Right lung (tissue), 5 donors: Measurements from ENCODE around the gene CDKN2A. TPM values are rescaled to one million over a fixed set of nuclear protein-coding genes. Genes with fewer than 3 reads are reported as not detected.
"Not testable (repeated sequence)": the region's sequence is repeated elsewhere in the genome, so short reads cannot be mapped to it uniquely, and the experiment has no call there.

Experiments
- DNase-seq, 2 donors: peaks; one replicate each; pipeline ENCODE4 v3.0.0-alpha.2; 2013
- polyA plus RNA-seq, 5 donors: library from polyadenylated mRNA; unstranded; fragments of 120-200 nt; gene quantifications; one replicate each; pipeline versions ENCODE4 v1.2.1 to v1.2.3, GENCODE V29; 2013; ENCODE audit warnings: inconsistent platforms in 1 of 5, low replicate concordance in 1 of 5; ENCODE audit not compliant: insufficient read length in 5 of 5, insufficient read depth in 1 of 5

The CDKN2A gene
- polyA plus RNA-seq, 5 donors, result 0.23 to 0.39 (median 0.35) TPM; not detected in 1

- DNase-seq, result no peak
Measured at GRCh38 chr9:21982861-21983560, 11.2 kb downstream of the CDKN2A start.

GRCh38 chr9:21982391-21982790 is 11.8 kb downstream of the CDKN2A start:
- no peak for DNase-seq

GRCh38 chr9:21976334-21976875 is 17.8 kb downstream of the CDKN2A start:
- DNase-seq, result no peak

- no peak for DNase-seq
Measured at GRCh38 chr9:21974722-21975409, 19.3 kb downstream of the CDKN2A start.

- no peak for DNase-seq
Measured at GRCh38 chr9:21974343-21974721, 19.9 kb downstream of the CDKN2A start.

GRCh38 chr9:21972361-21972760 is 21.8 kb downstream of the CDKN2A start:
- DNase-seq, result no peak

- DNase-seq, result no peak
Measured at GRCh38 chr9:21970800-21971640, 23.2 kb downstream of the CDKN2A start.

- no peak for DNase-seq
Measured at GRCh38 chr9:21969951-21970799, 24.0 kb downstream of the CDKN2A start.

GRCh38 chr9:21969011-21969940 is 24.9 kb downstream of the CDKN2A start:
- DNase-seq, result no peak

GRCh38 chr9:21968331-21969010 is 25.7 kb downstream of the CDKN2A start:
- DNase-seq, result no peak

- DNase-seq, result no peak
Measured at GRCh38 chr9:21967702-21968101, 26.5 kb downstream of the CDKN2A start.

- DNase-seq, result no peak
Measured at GRCh38 chr9:21967169-21967568, 27.0 kb downstream of the CDKN2A start.

GRCh38 chr9:21966140-21966851 is 27.9 kb downstream of the CDKN2A start:
- no peak for DNase-seq

- DNase-seq, result no peak
Measured at GRCh38 chr9:21965401-21965951, 28.7 kb downstream of the CDKN2A start.

GRCh38 chr9:21964925-21965385 is 29.2 kb downstream of the CDKN2A start:
- no peak for DNase-seq

- DNase-seq, result no peak
Measured at GRCh38 chr9:21961569-21961968, 32.6 kb downstream of the CDKN2A start.

GRCh38 chr9:21959268-21959667 is 34.9 kb downstream of the CDKN2A start:
- DNase-seq, result not testable (repeated sequence)

GRCh38 chr9:21958833-21959232 is 35.4 kb downstream of the CDKN2A start:
- no peak for DNase-seq
